Measurements from ENCODE around the gene PADI4. TPM values are rescaled to one million over a fixed set of nuclear protein-coding genes. Genes with fewer than 3 reads are reported as not detected.

Gene PADI4
- total and polyA plus RNA-seq, 4 donors: 0.32 to 6.1 (median 0.90) TPM

DNA sequence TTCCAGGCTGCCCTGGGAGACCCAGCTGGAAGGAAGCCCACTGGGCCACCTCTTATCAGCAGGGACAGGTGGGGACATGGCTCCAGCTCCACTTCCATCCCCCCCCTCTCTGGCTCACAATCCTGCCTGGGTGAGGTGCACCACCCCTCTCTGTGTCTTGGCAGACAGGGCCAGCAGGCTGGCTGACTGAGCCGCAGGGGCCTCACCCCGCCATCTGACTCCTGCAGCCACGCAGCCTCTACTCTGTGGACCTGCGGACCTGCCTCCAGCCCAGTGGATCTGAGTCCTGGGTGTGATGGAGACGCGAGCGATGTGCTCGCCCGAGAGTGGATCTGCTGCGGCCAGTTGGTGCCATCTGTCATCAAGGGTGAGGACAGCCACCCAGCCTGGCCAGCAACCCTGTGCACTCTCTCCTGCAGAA, 101.4 kb downstream of the PADI4 start:
- WGBS: 94% methylated on average over 10 of the region's 10 CpGs
- TF ChIP-seq YY1 (IDR thresholded peaks at IDR 0.05) (no peak), NR2F2 (IDR thresholded peaks at IDR 0.05) (no peak), ZBTB33 (IDR thresholded peaks at IDR 0.05) (no peak), RXRA (IDR thresholded peaks at IDR 0.05) (no peak), HNF4G (IDR thresholded peaks at IDR 0.05) (no peak), GABPA (IDR thresholded peaks at IDR 0.05 in 1 of 2, conservative IDR thresholded peaks at IDR 0.05 in 1 of 2) (no peak), EGR1 (IDR thresholded peaks at IDR 0.05; ENCODE audit: low read depth in 2 of 2) (no peak), HNF4A (conservative IDR thresholded peaks at IDR 0.05) (no peak), FOXA2 (IDR thresholded peaks at IDR 0.05) (no peak), JUND (IDR thresholded peaks at IDR 0.05) (no peak), ATF3 (IDR thresholded peaks at IDR 0.05) (no peak), RAD21 (IDR thresholded peaks at IDR 0.05) (no peak), TAF1 (conservative IDR thresholded peaks at IDR 0.05) (no peak), SP1 (IDR thresholded peaks at IDR 0.05) (no peak)
- TF ChIP-seq, protein P1, sequence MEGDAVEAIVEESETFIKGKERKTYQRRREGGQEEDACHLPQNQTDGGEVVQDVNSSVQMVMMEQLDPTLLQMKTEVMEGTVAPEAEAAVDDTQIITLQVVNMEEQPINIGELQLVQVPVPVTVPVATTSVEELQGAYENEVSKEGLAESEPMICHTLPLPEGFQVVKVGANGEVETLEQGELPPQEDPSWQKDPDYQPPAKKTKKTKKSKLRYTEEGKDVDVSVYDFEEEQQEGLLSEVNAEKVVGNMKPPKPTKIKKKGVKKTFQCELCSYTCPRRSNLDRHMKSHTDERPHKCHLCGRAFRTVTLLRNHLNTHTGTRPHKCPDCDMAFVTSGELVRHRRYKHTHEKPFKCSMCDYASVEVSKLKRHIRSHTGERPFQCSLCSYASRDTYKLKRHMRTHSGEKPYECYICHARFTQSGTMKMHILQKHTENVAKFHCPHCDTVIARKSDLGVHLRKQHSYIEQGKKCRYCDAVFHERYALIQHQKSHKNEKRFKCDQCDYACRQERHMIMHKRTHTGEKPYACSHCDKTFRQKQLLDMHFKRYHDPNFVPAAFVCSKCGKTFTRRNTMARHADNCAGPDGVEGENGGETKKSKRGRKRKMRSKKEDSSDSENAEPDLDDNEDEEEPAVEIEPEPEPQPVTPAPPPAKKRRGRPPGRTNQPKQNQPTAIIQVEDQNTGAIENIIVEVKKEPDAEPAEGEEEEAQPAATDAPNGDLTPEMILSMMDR (IDR thresholded peaks at IDR 0.05; ENCODE audit: low read depth, low read length, missing input control): no peak
- TF ChIP-seq, protein P2, sequence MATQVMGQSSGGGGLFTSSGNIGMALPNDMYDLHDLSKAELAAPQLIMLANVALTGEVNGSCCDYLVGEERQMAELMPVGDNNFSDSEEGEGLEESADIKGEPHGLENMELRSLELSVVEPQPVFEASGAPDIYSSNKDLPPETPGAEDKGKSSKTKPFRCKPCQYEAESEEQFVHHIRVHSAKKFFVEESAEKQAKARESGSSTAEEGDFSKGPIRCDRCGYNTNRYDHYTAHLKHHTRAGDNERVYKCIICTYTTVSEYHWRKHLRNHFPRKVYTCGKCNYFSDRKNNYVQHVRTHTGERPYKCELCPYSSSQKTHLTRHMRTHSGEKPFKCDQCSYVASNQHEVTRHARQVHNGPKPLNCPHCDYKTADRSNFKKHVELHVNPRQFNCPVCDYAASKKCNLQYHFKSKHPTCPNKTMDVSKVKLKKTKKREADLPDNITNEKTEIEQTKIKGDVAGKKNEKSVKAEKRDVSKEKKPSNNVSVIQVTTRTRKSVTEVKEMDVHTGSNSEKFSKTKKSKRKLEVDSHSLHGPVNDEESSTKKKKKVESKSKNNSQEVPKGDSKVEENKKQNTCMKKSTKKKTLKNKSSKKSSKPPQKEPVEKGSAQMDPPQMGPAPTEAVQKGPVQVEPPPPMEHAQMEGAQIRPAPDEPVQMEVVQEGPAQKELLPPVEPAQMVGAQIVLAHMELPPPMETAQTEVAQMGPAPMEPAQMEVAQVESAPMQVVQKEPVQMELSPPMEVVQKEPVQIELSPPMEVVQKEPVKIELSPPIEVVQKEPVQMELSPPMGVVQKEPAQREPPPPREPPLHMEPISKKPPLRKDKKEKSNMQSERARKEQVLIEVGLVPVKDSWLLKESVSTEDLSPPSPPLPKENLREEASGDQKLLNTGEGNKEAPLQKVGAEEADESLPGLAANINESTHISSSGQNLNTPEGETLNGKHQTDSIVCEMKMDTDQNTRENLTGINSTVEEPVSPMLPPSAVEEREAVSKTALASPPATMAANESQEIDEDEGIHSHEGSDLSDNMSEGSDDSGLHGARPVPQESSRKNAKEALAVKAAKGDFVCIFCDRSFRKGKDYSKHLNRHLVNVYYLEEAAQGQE (IDR thresholded peaks at IDR 0.05): no peak
- Histone ChIP-seq H3K4me1 (ENCODE audit: control insufficient read depth in 4 of 4, insufficient read depth in 4 of 4, low read length in 3 of 4) (peaks cover 0 to 4% (median 0%) of the 10 kb centered on the region in 4 donors), H3K9me3 (ENCODE audit: control insufficient read depth in 4 of 4, low read length in 3 of 4) (no peaks in the 10 kb centered on the region), H3K27ac (ENCODE audit: low read depth in 1 of 2, low read length in 2 of 2) (no peak overlapping the region), H3K9ac (ENCODE audit: low read depth in 1 of 2, low read length in 2 of 2) (no peak overlapping the region), H3K27me3 (ENCODE audit: control insufficient read depth in 4 of 4, insufficient read depth in 4 of 4, low read length in 3 of 4) (no peaks in the 10 kb centered on the region), H3K36me3 (ENCODE audit: control insufficient read depth in 4 of 4, insufficient read depth in 3 of 4, low read depth in 1 of 4, low read length in 3 of 4) (peaks cover 24 to 59% (median 42%) of the 10 kb centered on the region in 4 donors), H3K4me3 (ENCODE audit: low read depth in 1 of 3, low read length in 3 of 3) (no peak overlapping the region)
- no peak for DNase-seq (ENCODE audit: low spot score)
